Keratinocyte (primary cell): ENCODE measurements around the gene ZNF35. TPM values are rescaled to one million over a fixed set of nuclear protein-coding genes. Genes with fewer than 3 reads are reported as not detected.

Experiments
- DNase-seq: peaks from one replicate; pipeline ENCODE4 v3.0.0-alpha.2; 2011; ENCODE audit warnings: low read depth, missing footprints, low spot score
- FAIRE-seq: peaks from 2 replicates; lab custom pipeline; 2011; peaks lifted over from hg19 to GRCh38; lab: Jason Lieb, UNC
- H2AFZ ChIP-seq: 2 replicates; pipeline ENCODE4 v1.6.0; 2012; ENCODE audit warnings: low read length, control low read depth, inconsistent platforms; ENCODE audit not compliant: control insufficient read depth
- H3K27ac ChIP-seq: 2 replicates; pipeline ENCODE4 v1.5.1; 2011; ENCODE audit warnings: low read length; ENCODE audit not compliant: control insufficient read depth, insufficient read depth
- H3K27me3 ChIP-seq: 3 replicates; pipeline ENCODE4 v1.6.0; 2011; ENCODE audit warnings: low read length; ENCODE audit not compliant: control insufficient read depth, insufficient read depth; ENCODE audit errors: extremely low read depth
- H3K36me3 ChIP-seq, 2 experiments: 2 replicates in 1 of 2; 3 replicates in 1 of 2; pipeline ENCODE4 v1.5.1; 2011; ENCODE audit warnings: low read length in 2 of 2, mild to moderate bottlenecking in 1 of 2; ENCODE audit not compliant: control insufficient read depth in 2 of 2, insufficient read depth in 2 of 2; ENCODE audit errors: extremely low read depth in 1 of 2
- H3K4me1 ChIP-seq: 3 replicates; pipeline ENCODE4 v1.5.1; 2011; ENCODE audit warnings: low read length; ENCODE audit not compliant: control insufficient read depth, insufficient read depth; ENCODE audit errors: extremely low read depth
- H3K4me2 ChIP-seq: 3 replicates; pipeline ENCODE4 v1.6.0; 2011; ENCODE audit warnings: low read depth, low read length; ENCODE audit not compliant: control insufficient read depth, insufficient read depth; ENCODE audit errors: extremely low read depth
- H3K4me3 ChIP-seq, 3 experiments: fragments of 200-600 bp in 1 of 3; sonication (generic) in 1 of 3; 2 replicates in 2 of 3; 3 replicates in 1 of 3; pipeline ENCODE4 v1.5.1; 2011 to 2016; ENCODE audit warnings: low read length in 3 of 3, mild to moderate bottlenecking in 3 of 3, control low read depth in 2 of 3, inconsistent platforms in 1 of 3, low read depth in 1 of 3, mixed read lengths in 1 of 3, mixed run types in 1 of 3, moderate library complexity in 1 of 3; ENCODE audit not compliant: control insufficient read depth in 2 of 3, insufficient read depth in 2 of 3; ENCODE audit errors: extremely low read depth in 1 of 3
- H3K79me2 ChIP-seq: 2 replicates; pipeline ENCODE4 v1.6.0; 2012; ENCODE audit warnings: low read length; ENCODE audit not compliant: control insufficient read depth, insufficient read depth
- H3K9ac ChIP-seq: 3 replicates; pipeline ENCODE4 v1.6.0; 2011; ENCODE audit warnings: low read length; ENCODE audit not compliant: control insufficient read depth, insufficient read depth; ENCODE audit errors: extremely low read depth
- H3K9me1 ChIP-seq: 3 replicates; pipeline ENCODE4 v1.6.0; 2011; ENCODE audit warnings: low read length; ENCODE audit not compliant: control insufficient read depth, insufficient read depth; ENCODE audit errors: extremely low read depth
- H3K9me3 ChIP-seq: 2 replicates; pipeline ENCODE4 v1.5.1; 2012; ENCODE audit warnings: low read depth, low read length; ENCODE audit not compliant: control insufficient read depth
- H4K20me1 ChIP-seq: 3 replicates; pipeline ENCODE4 v1.6.0; 2011; ENCODE audit warnings: low read length; ENCODE audit not compliant: control insufficient read depth, insufficient read depth; ENCODE audit errors: extremely low read depth
- EZH2 ChIP-seq: IDR thresholded peaks from one replicate; pipeline ENCODE4 v1.6.1; 2012; ENCODE audit warnings: inconsistent platforms, mild to moderate bottlenecking, low read length, moderate library complexity
- dilution Hi-C: fragments of 300-500 bp; cut with MboI; formaldehyde crosslinking; loops from one replicate; pipeline ENCODE4 v1.7.0; 2020; ENCODE audit warnings: low sequenced_read_pairs; ENCODE audit not compliant: extremely low pct_ligation_motif_present
- polyA plus RNA-seq, 5 experiments: library from polyadenylated mRNA; depleted of rRNA in 3 of 5; stranded (reverse) in 3 of 5; stranded (forward) in 1 of 5; unstranded in 1 of 5; fragments of >200 nt; gene quantifications; 1 replicate in 1 of 5; 2 replicates in 3 of 5; 3 replicates in 1 of 5; pipeline versions ENCODE4 v1.2.1 to v1.2.3, GENCODE V29; 2011 to 2012; ENCODE audit warnings: missing spikeins in 2 of 5, low read depth in 1 of 5, low replicate concordance in 1 of 5
- TF ChIP-seq, protein P1 (sequence below), 3 experiments: IDR thresholded peaks in 1 of 3; conservative IDR thresholded peaks in 1 of 3; optimal IDR thresholded peaks in 1 of 3; 2 replicates in 2 of 3; 3 replicates in 1 of 3; pipeline versions ENCODE3 to v1.5.1; 2011; ENCODE audit warnings: low read length in 3 of 3, mild to moderate bottlenecking in 3 of 3, moderate library complexity in 2 of 3, control low read depth in 1 of 3, inconsistent platforms in 1 of 3; ENCODE audit not compliant: insufficient read depth in 2 of 3; ENCODE audit errors: extremely low read depth in 1 of 3

ZNF35 gene
- polyA plus RNA-seq, 1 donor (not counting 4 experiments of a cell fraction or from before 2014, with no cell fraction given), result 6.3 TPM

DNA sequence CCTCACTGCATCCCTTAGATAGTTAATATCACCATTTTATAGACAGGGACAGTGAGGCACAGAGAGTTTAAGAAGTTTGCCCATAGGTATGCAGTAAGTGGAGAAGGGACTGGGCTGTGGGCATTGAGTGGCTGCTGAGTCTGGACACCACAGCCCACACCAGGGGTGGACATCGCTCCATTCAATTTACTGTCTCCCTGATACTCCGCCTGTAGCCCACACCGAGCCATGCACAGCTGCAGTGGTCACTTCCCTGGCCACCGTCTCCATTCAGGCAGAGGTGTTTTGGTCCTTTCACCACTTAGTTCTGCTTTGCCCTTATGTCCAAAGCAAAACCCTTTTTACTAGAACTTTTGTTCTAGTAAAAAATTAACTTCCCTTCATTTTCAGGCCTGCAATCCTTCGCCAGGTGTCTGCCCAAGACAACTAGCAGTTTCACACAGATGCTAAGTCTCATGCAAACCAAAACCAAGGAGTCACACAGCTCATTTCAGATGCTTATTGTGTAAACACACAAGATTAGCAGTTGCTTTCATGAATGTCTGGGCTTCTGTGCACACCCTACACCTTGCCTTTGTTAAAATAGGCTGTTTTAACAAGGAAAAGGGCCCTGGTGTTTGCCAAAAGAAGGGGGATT lies 30.1 kb downstream of the ZNF35 start:
- no peak for DNase-seq
- Histone ChIP-seq H3K27me3 (no peaks in the 10 kb centered on the region), H2AFZ (no peak overlapping the region), H3K36me3 (no peaks in the 10 kb centered on the region), H3K4me1 (no peaks in the 10 kb centered on the region), H3K9me3 (no peaks in the 10 kb centered on the region), H3K27ac (no peak overlapping the region), H3K4me3 (no peak overlapping the region), H3K4me2 (no peak overlapping the region), H3K9ac (no peak overlapping the region), H3K79me2 (no peaks in the 10 kb centered on the region), H4K20me1 (no peaks in the 10 kb centered on the region), H3K9me1 (no peaks in the 10 kb centered on the region)
- TF ChIP-seq EZH2, result no peak
- TF ChIP-seq, protein P1, sequence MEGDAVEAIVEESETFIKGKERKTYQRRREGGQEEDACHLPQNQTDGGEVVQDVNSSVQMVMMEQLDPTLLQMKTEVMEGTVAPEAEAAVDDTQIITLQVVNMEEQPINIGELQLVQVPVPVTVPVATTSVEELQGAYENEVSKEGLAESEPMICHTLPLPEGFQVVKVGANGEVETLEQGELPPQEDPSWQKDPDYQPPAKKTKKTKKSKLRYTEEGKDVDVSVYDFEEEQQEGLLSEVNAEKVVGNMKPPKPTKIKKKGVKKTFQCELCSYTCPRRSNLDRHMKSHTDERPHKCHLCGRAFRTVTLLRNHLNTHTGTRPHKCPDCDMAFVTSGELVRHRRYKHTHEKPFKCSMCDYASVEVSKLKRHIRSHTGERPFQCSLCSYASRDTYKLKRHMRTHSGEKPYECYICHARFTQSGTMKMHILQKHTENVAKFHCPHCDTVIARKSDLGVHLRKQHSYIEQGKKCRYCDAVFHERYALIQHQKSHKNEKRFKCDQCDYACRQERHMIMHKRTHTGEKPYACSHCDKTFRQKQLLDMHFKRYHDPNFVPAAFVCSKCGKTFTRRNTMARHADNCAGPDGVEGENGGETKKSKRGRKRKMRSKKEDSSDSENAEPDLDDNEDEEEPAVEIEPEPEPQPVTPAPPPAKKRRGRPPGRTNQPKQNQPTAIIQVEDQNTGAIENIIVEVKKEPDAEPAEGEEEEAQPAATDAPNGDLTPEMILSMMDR (optimal IDR thresholded peaks at IDR 0.05 in 1 of 3, IDR thresholded peaks at IDR 0.05 in 1 of 3, conservative IDR thresholded peaks at IDR 0.05 in 1 of 3; ENCODE audit: extremely low read depth in 1 of 3, insufficient read depth in 2 of 3, low read length in 3 of 3), result no peak
- no peak for FAIRE-seq
- dilution Hi-C loops, result no loop called here

DNA sequence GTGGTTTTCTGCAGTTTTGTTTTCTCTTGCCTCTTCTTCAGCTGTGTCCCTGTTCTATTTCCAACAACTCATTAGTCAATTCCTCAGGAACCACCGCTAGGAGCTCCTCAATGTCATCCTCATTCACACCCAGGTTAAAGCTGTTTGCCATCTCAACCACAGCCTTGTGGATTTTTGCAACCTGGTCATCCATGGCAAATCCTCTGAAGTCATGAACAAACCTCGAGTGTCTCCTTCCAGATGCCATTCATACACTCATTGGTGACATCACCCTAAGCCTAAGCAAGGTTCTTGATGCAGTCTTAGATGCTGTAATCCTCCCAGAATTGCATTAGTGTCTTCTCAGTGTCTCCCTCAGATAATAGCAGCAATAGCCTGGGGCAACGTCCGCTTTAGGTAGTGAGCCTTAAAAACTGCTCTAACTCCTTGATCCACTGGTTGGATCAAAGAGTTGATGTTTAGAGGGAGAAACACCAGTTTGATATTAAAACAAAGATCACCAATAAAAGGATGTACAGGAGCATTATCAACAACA lies 32.5 kb downstream of the ZNF35 start:
- Histone ChIP-seq H3K27ac (no peak overlapping the region), H3K9ac (no peak overlapping the region), H3K4me3 (no peak overlapping the region), H2AFZ (no peak overlapping the region), H3K4me1 (peaks cover 4% of the 10 kb centered on the region), H3K79me2 (no peaks in the 10 kb centered on the region), H3K4me2 (no peak overlapping the region), H3K36me3 (no peaks in the 10 kb centered on the region), H4K20me1 (no peaks in the 10 kb centered on the region), H3K9me3 (no peaks in the 10 kb centered on the region), H3K27me3 (no peaks in the 10 kb centered on the region), H3K9me1 (no peaks in the 10 kb centered on the region)
- no peak for TF ChIP-seq EZH2
- TF ChIP-seq, protein P1 (optimal IDR thresholded peaks at IDR 0.05 in 1 of 3, IDR thresholded peaks at IDR 0.05 in 1 of 3, conservative IDR thresholded peaks at IDR 0.05 in 1 of 3; ENCODE audit: extremely low read depth in 1 of 3, insufficient read depth in 2 of 3, low read length in 3 of 3), result no peak
- FAIRE-seq, result no peak
- DNase-seq, result no peak
- dilution Hi-C loops, result no loop called here
